ENCODE measurements around the gene ANXA4. TPM values are rescaled to one million over a fixed set of nuclear protein-coding genes. Genes with fewer than 3 reads are reported as not detected.

ANXA4 gene
- total and polyA plus RNA-seq, 2 experiments from 2014 or later: 6.7 to 11.5 TPM

- H3K4me1 Mint-ChIP-seq: peaks cover 18% of the 10 kb centered on the region
- peak overlapping the region; percentile 82 for H3K4me3 Mint-ChIP-seq
- Histone ChIP-seq H3K36me3 (ENCODE audit: insufficient read depth) (peaks cover 10% of the 10 kb centered on the region; the same call in 1 of the 2 replicates), H4K20me1 (replicated peaks; ENCODE audit: insufficient read depth) (peaks cover 20% of the 10 kb centered on the region), H3K4me1 (ENCODE audit: insufficient read depth) (peaks cover 17% of the 10 kb centered on the region), H3K4me3 (peak overlapping the region; percentile 66), H3K27me3 (ENCODE audit: insufficient read depth) (no peaks in the 10 kb centered on the region), H2AFZ (0 out of 2 replicates have a peak overlapping the region, but pooled peaks have one; percentile 25), H3K27ac (ENCODE audit: low read depth) (no peak overlapping the region), H3K4me2 (peak overlapping the region; percentile 97), H3F3A (replicated peaks; ENCODE audit: low read depth) (no peaks in the 10 kb centered on the region; the same call in 1 of the 2 replicates), H3K9me2 (ENCODE audit: insufficient read depth) (no peaks in the 10 kb centered on the region), H3K79me2 (replicated peaks; ENCODE audit: insufficient read depth) (peaks cover 51% of the 10 kb centered on the region)
- DNase-seq (ENCODE audit: low spot score) (peak; percentile 66), ATAC-seq (peak; percentile 56)
- H3K9me3 Mint-ChIP-seq: no peaks in the 10 kb centered on the region
- no peak for TF ChIP-seq POLR2AphosphoS5 (IDR thresholded peaks at IDR 0.05; ENCODE audit: low read depth)
- TF ChIP-seq CREB1 (CRISPR knock-in tag; IDR thresholded peaks at IDR 0.05; ENCODE audit: low read depth): no peak
- TF ChIP-seq JUNB (IDR thresholded peaks at IDR 0.05; ENCODE audit: unreplicated experiment): no peak
- no peak for TF ChIP-seq NANOG (IDR thresholded peaks at IDR 0.05; ENCODE audit: borderline replicate concordance)
- no peak for TF ChIP-seq CTCF (conservative IDR thresholded peaks at IDR 0.05; ENCODE audit: low read depth in 2 of 2)
- TF ChIP-seq ZNF331 (CRISPR knock-in tag; IDR thresholded peaks at IDR 0.05; ENCODE audit: low read depth): no peak
- no peak for TF ChIP-seq EZH2phosphoT487 (IDR thresholded peaks at IDR 0.05; ENCODE audit: unreplicated experiment)
- TF ChIP-seq REST (IDR thresholded peaks at IDR 0.05; ENCODE audit: unreplicated experiment): no peak
- no peak for TF ChIP-seq ZNF114 (CRISPR knock-in tag; IDR thresholded peaks at IDR 0.05)
- no peak for TF ChIP-seq ETS1 (IDR thresholded peaks at IDR 0.05)
- TF ChIP-seq STAT1 (IDR thresholded peaks at IDR 0.05; ENCODE audit: unreplicated experiment): no peak
- TF ChIP-seq ZNF462 (CRISPR knock-in tag; IDR thresholded peaks at IDR 0.05): no peak
- TF ChIP-seq EZH2 (IDR thresholded peaks at IDR 0.05; ENCODE audit: low read depth, unreplicated experiment): no peak
- H3K27me3 Mint-ChIP-seq (ENCODE audit: insufficient read depth, low read depth, poor library complexity): peaks cover 9% of the 10 kb centered on the region
- H3K36me3 Mint-ChIP-seq (ENCODE audit: low read depth): peaks cover 3% of the 10 kb centered on the region; the same call in 2 of the 3 replicates
- no peak overlapping the region for H3K27ac Mint-ChIP-seq
Measured at GRCh38 chr2:69830045-69830905, 88.3 kb downstream of the ANXA4 start.
